Muscle of arm (tissue), 12 donors: ENCODE results near the gene BCAS3. TPM values are rescaled to one million over a fixed set of nuclear protein-coding genes. Genes with fewer than 3 reads are reported as not detected.

Experiments used
- DNase-seq: peaks from one replicate; pipeline ENCODE4 v3.0.0-alpha.2; 2013
- polyA plus RNA-seq, 12 donors: library from polyadenylated mRNA; unstranded; fragments of 120-200 nt; gene quantifications; one replicate each; pipeline ENCODE4 v1.2.1, GENCODE V29; 2013; ENCODE audit not compliant: insufficient read length in 12 of 12

BCAS3 gene
- polyA plus RNA-seq, 12 donors, result 8.1 to 23.8 (median 11.4) TPM; not detected in 1

- DNase-seq, result no peak
Measured at GRCh38 chr17:61285526-61286320, 608.1 kb downstream of the BCAS3 start.

- DNase-seq, result no peak
Measured at GRCh38 chr17:61286449-61286848, 608.8 kb downstream of the BCAS3 start.

GRCh38 chr17:61289408-61290385 lies 612.0 kb downstream of the BCAS3 start:
- no peak for DNase-seq

- no peak for DNase-seq
Measured at GRCh38 chr17:61291451-61292285, 614.0 kb downstream of the BCAS3 start.

- DNase-seq, result no peak
Measured at GRCh38 chr17:61294286-61294685, 616.6 kb downstream of the BCAS3 start.

- no peak for DNase-seq
Measured at GRCh38 chr17:61294777-61295176, 617.1 kb downstream of the BCAS3 start.

- no peak for DNase-seq
Measured at GRCh38 chr17:61296058-61296457, 618.4 kb downstream of the BCAS3 start.

GRCh38 chr17:61299517-61300513 lies 622.2 kb downstream of the BCAS3 start:
- no peak for DNase-seq

- no peak for DNase-seq
Measured at GRCh38 chr17:61302953-61303816, 625.5 kb downstream of the BCAS3 start.

GRCh38 chr17:61303817-61304096 lies 626.1 kb downstream of the BCAS3 start:
- DNase-seq, result no peak

- DNase-seq, result no peak
Measured at GRCh38 chr17:61305024-61305423, 627.4 kb downstream of the BCAS3 start.

- no peak for DNase-seq
Measured at GRCh38 chr17:61306003-61306402, 628.4 kb downstream of the BCAS3 start.

- no peak for DNase-seq
Measured at GRCh38 chr17:61307905-61308886, 630.5 kb downstream of the BCAS3 start.

- DNase-seq, result no peak
Measured at GRCh38 chr17:61309362-61310256, 632.0 kb downstream of the BCAS3 start.

- no peak for DNase-seq
Measured at GRCh38 chr17:61310590-61310989, 632.9 kb downstream of the BCAS3 start.

- DNase-seq, result no peak
Measured at GRCh38 chr17:61312406-61313295, 635.0 kb downstream of the BCAS3 start.
